RKO (cell line): ENCODE data around the gene GASK1A.

Source experiments
- DNase-seq: peaks from one replicate; pipeline ENCODE4 v3.0.0-alpha.2; 2016; ENCODE audit warnings: low spot score

GASK1A gene

DNA sequence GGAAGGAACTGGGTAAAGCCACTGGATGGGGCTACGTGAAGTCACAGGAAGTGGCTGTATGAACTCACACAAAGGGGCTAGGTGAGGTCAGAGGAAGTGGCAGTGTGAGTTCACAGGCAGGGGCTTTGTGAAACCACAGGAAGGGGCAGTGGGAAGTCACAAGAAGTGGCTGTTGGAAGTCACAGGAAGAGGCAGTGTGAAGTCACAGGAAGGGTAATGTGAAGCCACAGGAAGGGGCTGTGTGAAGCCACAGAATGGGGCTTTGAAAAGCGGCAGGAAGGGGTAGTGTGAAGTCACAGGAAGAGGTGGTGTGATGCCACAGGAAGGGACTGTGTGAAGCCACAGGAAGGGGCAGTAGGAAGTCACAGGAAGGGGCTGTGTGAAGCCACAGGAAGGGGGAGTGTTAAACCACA, 34.6 kb downstream of the GASK1A start:
- DNase-seq: peak; percentile 42

DNA sequence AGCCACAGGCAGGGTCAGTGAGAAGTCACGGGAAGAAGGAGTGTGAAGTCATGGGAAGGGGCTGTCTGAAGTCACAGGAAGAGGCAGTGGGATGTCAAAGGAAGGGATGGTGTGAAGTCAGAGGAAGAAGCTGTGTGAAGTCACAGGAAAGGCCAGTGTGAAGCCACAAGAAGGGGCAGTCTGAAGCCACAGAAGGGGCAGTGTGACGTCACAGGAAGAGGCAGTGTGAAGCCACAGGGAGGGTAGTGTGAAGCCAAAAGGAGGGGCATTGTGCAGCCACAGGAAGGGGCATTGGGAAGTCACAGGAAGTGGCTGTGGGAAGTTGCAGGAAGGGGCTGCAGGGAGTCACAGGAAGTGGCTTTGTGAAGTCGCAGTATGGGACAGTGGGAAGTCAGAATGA, 35.1 kb downstream of the GASK1A start:
- DNase-seq: no peak

- DNase-seq: no peak
Observed at GRCh38 chr3:43014956-43015355, 35.8 kb downstream of the GASK1A start.

GRCh38 chr3:43015572-43015971, 36.5 kb downstream of the GASK1A start:
- peak; percentile 19 for DNase-seq

DNA sequence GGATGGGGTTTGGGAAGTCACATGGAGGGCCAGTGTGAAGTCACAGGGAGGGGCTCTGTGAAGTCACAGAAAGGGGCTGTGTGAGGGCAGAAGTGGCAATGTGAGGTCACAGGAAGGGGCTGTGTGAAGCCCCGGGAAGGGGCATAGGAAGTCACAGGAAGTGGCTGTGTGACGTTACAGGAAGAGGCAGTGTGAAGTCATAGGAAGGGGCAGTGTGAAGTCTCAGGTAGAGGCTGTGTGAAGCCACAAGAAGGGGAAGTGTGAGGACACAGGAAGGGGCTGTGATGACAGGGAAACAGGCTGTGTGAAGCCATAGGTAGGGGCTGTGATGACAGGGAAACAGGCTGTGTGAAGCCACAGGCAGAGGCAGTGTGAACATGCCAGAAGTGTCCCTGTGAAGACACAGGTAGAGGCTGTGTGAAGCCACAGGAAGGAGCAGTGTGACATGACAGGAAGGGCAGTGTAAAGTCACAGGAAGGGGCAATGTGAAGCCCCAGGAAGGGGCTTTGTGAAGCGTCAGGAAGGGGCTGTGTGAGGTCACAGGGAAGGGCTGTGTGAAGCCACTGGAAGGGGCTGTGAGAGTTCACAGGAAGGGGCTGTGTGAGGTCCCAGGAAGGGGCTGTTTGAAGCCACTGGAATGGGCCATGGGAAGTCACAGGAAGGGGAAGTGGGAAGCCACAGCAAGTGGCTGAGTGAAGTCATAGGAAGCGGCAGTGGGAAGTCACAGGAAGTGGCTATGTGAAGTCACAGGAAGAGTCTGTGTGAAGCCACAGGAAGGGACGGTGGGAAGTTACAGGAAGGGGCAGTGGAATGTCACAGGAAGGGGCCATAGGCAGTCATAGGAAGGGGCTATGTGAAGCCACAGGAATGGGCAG, 37.1 kb downstream of the GASK1A start:
- no peak for DNase-seq

DNA sequence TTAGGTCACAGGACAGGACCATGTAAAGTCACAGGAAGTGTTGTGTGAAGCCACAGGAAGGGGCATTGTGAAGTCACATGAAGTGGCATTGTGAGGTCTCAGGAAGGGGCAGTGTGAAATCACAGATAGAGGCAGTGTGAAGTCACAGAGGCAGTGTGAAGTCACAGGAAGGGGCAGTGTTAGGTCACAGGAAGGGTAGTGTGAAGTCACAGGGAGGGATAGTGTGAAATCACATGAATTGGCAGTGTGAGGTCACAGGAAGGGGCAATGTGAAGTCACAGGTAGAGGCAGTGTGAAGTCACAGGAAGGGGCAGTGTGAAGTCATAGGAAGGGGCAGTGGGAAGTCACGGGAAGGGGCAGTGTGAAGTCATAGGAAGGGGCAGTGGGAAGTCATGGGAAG, 37.9 kb downstream of the GASK1A start:
- peak; percentile 22 for DNase-seq

DNA sequence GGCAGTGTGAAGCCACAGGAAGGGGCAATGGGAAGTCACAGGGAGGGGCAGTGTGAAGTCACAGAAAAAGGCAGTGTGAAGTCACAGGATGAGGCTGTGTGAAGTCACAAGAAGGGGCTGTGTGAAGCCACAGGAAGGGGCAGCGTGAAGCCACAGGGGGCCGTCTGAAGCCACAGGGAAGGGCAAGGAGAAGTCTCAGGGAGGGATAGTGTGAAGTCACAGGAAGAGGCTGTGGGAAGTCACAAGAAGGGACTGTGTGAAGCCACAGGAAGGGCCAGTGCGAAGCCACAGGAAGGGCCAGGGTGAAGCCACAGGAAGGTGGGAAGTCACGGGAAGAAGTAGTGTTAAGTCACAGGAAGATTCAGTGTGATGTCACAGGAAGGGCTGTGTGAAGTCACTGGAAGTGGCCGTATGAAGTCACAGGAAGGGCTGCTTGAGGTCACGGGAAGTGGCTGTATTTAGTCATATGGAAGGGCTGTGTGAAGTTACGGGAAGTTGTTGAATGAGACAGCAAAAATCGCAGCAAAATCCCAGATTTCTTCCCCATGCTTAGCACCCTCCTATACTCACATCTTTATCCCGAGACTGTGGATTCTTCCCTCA, 38.6 kb downstream of the GASK1A start:
- DNase-seq: peak; percentile 52

GRCh38 chr3:43018246-43018645, 39.1 kb downstream of the GASK1A start:
- DNase-seq: no peak

DNA sequence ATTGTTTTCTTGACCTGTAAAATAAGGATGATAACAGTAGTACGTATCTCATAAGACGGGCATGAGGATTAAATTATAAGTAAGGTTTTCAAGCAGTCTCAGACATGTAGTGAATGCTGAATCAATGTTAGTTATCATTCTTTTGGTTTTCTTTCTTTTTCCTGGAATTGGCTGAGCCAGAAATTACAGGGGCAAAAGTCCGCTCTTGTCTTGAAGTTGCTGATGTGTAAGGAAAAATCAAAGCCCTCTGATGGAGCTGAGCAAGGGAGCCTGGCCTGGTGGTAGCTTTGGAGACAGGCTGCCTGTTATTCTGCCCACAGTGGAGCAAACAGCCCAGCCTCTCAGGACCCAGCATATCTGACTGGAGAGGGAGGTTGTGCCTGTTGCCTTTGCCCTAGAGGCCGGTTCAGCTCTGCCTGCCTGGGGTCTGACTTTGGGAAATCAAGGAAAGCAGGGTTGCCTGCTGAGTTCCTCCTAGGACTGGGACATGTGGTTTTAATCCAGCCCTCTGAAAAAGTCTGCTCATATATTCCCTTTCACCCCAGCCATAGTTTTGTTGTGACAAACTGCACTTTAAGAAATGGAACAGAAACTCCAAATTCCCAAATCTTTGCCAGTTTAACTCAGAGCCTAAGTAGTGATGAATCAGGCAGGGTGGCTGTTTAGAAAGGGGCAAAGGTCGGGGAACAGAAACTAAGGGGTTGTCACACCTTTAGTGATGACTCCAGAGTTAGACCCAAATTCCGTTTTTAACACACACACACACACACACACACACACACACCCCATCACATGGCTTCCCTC, 40.1 kb downstream of the GASK1A start:
- DNase-seq: no peak

GRCh38 chr3:43019826-43020225, 40.7 kb downstream of the GASK1A start:
- DNase-seq: no peak

DNA sequence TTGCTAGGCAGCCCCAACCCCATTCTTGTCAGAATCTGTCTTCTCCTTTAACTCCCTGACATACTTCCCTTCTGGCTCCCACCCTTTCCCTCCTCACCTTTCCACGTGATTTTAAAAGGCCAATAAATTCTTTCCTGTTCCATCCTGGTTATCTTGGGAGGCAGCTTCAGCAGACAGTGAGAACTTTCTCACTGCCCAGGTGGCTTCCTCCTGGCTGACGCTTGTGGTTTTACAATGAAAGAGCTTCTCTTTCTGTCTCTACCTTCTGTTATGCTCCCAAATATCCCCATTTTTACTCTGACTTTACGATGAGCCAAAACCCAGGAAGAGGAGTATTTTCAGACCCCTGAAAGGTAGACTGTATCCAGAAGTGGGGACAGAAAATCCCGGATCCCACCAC, 42.1 kb downstream of the GASK1A start:
- no peak for DNase-seq

GRCh38 chr3:43022121-43022520, 43.0 kb downstream of the GASK1A start:
- no peak for DNase-seq

- DNase-seq: no peak
Observed at GRCh38 chr3:43023066-43023465, 44.0 kb downstream of the GASK1A start.

GRCh38 chr3:43023746-43024145, 44.6 kb downstream of the GASK1A start:
- DNase-seq: no peak

DNA sequence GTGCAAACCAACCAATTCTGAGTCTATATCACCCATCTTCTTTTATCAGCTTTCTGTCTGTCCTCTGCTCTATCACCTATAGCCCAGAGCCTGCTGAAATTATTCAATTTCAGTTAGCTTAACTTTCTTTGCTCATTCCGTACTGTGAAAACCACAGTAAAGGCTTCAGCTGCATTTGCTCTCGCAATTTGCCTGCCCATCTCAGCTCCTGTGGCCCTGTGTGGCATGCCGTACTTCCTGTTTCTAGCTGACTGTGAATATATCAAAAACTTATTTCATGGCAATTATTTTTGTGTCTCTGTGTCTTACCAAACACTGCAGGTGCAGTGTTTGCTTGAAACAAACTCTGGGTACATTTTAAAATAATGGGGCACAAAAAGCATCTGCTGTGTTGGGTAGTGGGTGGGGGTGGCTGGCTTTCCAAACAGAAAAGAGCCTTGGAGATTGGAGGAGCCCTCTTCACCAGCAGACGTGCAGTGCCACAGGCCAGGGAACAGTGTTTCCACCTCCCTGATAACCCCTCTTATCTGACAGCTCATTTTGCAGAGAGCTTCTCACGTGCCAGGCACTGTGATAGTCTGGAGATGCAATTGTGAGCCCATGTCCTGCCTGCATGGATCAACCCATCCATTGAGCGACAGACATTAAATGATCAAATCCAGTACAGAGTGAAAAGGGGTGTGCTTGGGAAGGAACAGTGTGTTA, 45.2 kb downstream of the GASK1A start:
- DNase-seq: no peak

GRCh38 chr3:43025423-43025822, 46.3 kb downstream of the GASK1A start:
- no peak for DNase-seq

DNA sequence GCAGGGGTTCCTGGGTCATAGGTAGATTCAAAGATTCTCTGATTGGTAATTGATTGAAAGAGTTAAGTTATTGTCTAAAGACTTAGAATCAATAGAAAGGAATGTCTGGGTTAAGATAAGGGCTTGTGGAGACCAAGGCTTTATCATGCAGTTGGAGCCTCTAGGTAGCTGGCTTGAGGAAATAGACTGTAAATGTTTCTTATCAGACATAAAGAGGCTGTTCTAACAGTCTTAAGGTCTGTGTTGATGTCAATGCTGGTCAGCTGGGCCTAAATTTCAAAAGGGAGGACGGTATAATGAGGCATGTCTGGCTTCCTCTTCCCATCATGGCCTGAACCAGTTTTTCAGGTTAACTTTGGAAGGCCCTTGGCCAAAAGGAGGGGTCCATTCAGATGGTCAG, 48.9 kb downstream of the GASK1A start:
- DNase-seq: no peak

DNA sequence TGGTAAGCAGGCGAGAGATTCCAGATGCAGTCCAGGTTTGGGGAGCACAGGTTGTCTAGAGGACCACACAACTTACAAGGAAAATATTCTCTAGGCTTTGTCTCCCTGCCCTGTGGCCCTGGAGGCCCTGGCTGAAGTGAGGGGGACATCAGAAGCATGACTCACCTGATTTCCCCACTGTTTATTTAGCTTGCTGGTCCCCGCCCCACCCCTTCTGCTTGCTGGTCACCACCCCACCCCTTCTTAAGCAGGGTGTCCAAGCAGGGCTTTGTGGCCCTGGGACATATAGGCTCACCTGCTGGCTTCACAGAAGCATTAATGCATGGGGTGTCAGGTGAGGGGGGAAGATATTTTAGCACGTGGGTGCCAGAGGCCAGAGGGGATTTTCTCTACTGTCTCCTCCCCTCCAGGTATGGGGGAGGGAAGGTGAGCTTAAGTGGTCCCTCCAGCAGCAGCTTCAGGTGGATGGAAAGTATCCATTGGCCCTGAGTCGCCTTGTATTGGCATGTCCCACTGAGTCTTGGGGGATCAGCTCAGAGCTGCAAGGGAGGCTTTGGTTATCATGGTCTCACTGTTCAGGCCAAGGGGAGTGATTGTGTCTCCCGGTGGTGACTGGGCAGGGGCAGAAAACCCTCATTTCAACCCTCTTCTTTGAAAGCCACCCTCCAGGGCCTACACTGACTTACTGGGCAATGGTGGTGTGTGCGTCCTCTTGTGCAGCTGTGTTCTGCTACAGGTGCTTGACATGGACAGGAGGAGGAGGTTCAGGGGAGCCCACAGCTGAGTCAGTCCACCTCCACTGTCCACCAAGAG, 49.8 kb downstream of the GASK1A start:
- DNase-seq: no peak

DNA sequence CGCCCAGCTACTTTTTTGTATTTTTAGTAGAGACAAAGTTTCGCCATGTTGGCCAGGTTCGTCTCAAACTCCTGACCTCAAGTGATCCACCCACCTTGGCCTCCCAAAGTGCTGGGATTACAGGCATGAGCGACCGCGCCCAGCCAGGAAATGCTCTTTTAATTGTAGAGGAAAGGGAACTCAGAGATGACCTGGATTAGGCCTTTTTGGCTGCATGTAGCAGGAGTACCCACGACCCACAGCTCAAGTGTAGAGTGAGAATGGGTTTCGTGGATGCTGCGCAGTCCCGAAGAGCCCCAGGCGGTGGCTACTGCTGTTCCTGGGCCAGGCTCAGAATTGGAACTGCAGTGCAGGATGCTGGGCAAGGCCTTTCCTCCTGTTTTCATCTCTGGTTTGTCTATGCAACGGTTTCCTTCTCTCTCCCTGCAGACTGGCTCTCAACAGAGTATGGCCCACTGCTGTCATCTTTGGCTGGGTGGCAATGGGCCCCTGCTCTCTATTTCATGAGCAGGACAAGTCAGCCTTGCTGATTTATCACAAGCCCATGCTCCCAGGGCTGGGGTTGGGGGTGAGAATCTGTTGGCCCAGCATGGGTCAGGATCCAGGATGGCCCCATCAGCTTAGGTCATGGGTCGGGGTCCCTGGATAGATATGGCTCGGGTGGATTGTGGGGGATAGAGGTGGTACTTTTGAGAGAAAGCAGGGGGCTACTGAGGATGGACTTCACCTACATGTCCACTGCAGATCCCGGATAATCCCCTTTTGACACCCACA, 51.2 kb downstream of the GASK1A start:
- no peak for DNase-seq

DNA sequence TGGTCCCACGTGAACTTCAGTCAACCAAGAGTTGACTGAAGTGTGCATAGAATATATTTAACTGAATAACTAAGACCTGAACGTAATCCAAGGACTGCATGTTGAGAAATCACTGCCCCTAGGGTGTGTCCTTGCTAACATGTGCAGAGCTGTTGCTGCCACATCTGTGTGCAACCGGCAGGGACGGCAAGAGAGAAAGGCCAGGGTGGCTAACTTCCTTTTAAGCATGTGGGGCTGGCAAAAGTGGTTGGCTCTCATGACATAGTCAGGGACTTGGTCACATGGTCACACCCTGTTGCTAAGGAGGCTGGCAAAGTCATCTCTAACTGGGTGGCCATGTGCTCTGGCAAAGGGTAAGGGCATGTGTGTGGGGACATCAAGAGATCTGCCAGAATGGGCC, 52.4 kb downstream of the GASK1A start:
- no peak for DNase-seq
